ENCODE results near the gene SLC35A4.
"Not testable (repeated sequence)": the region's sequence is repeated elsewhere in the genome, so short reads cannot be mapped to it uniquely, and the experiment has no call there.

SLC35A4 gene

DNA sequence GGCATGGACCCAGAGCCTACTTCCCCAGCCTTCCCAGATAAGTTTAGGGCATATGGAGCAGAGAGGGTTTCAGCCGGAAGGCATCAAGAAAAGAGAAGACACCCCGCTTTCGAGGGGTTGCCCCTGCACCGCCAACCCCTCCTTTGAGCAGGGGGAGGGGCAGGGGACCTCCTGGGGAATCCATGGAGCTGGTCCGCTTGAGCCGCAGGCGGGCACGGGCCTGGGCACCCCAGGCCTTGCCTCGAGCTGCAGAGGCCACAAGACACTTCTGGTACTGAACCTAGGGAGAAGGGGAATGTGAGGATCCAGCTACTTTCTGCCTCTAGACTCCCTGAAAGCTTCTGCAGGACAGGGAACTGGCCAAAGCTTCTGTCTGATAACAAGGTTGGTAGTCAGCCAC is 6.1 kb upstream of the SLC35A4 start:
- DNase-seq = no peak

DNA sequence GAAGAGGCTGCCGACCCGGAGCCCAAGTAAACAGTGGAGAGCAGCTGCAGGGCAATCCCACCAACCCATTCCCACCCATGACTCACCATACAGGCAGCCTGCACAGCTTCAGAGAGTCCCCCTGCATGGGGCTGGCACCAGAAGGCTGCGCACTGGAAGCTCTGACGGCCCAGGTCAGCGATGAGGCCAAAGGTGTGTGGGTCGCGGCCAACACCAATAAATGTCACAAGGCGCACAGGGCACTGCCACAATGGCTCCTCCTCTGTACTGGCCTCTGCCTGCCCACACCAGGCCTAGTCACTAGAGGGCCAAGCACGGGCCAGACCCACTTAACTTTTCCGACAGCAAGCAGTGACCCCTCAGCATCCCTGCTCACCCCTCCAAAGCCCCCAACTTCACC is 4.4 kb upstream of the SLC35A4 start:
- DNase-seq = no peak

DNA sequence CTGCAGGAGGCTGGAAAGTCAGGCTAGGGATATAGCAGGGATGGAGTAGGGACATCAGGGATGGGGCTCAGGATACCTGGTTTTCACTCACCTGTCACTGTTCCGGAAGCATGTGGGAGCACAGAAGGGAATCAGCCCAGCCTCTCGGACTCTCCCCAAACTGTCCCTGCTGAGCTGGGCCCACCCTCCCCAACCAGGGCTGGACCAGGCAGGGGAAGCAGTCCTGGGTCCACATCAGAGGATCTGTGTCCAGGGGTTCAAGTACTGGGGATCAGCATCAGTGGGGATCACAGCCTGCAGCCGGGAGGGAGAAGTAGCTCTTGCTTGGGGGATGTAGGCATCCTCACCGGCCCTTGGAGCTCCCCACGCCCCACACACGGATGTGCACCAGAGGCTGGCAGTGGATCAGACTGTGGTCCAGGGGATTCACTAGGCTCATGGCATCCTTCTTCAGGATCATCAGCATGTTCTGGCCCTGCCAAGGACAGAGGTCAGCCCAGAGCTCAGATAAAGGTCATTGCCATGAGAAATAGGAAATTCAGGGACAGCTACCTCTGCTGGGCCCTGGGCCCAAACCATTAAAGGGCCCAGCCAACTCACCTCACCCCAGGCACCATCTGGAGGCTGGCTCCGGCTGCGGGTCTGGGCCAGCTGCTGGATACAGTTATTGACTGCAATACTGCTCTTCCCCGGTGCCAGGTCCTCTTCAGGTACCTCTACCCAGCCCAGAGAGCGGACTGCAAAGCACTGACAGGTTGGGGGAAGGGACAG is 2.7 kb upstream of the SLC35A4 start:
- DNase-seq = no peak

DNA sequence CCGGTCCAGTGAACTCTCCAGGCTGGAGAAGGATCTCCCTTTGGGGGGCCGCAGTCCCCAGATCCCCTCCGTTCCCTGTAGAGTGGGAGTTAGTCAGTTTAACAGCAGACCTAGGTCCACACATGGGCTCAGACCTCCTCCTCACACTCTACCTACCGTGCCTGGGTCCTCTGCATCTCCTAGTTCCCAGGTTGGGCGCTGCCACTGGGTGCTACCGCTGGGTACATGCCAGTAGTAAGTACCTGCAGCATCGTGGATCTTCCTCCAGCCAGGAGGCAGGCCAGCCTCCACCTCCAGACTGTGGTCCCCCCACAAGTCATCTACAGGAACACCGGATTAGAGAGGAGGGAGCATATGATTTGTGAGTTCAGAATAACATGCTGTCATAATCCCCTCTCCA is 1.0 kb upstream of the SLC35A4 start:
- no peak for DNase-seq

DNA sequence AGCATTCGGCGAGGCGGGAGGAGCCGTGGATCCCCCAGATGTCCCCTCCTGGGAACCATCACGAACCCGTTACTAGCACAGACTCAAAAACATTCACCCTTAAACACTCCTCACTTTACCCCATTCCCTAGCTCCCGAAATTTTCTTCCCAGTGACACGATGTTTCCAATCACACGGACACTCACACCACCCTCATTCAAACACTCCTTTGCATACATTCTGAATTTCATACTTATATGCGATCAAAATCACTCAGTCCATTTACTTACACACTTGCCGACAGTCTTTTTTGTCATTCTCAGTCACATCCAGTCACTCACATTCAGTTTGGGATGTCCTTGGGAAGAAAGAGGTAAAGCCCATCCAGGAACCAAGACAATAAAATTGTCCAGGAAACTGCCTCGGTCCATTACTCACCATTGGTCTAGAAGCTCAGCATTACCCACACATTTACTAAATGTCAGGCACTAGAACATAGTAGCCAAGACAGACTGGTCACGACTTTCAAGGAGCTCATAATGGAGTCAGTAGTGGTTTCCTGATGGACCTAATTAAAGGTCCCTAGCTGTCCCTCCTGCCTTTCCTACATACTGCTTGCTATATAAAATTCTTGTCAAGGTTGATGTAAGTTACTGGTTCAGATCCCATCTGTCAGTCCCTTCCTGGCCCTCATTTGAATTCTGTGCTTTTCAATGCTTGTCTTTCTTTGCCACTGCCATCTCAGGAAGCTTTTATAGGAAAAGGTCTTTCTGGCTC is 574 bp downstream of the SLC35A4 start:
- no peak for DNase-seq

DNA sequence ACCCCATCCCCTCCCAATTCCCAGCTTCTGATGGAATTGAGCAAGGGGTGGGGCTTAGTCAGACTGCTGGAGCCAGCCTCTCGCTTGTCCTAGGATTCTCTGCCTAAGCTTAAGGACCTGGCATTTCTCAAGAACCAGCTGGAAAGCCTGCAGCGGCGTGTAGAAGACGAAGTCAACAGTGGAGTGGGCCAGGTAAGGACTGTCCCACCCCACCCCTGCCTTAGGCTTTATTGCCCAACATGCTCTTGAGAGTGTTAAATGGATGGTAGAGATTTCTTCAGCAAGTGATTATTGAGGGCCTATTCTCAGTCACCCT is 1.1 kb downstream of the SLC35A4 start:
- DNase-seq = no peak

DNA sequence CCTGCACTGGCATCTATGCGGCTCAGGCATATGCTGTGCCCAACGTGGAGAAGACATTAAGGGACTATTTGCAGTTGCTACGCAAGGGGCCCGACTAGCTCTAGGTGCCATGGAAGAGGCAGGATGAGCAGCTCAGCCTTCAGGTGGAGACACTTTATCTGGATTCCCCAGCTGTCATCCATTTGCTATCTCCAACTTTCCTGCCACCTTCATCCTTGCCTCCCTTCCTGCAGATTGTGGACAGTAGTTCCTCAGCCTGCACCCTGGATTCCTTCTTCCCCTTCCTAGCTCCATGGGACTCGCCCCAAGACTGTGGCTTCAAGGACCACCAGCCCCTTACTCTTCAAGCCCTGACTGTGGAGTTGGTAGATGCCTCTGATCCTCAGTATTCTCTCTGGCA is 2.0 kb downstream of the SLC35A4 start:
- no peak for DNase-seq

DNA sequence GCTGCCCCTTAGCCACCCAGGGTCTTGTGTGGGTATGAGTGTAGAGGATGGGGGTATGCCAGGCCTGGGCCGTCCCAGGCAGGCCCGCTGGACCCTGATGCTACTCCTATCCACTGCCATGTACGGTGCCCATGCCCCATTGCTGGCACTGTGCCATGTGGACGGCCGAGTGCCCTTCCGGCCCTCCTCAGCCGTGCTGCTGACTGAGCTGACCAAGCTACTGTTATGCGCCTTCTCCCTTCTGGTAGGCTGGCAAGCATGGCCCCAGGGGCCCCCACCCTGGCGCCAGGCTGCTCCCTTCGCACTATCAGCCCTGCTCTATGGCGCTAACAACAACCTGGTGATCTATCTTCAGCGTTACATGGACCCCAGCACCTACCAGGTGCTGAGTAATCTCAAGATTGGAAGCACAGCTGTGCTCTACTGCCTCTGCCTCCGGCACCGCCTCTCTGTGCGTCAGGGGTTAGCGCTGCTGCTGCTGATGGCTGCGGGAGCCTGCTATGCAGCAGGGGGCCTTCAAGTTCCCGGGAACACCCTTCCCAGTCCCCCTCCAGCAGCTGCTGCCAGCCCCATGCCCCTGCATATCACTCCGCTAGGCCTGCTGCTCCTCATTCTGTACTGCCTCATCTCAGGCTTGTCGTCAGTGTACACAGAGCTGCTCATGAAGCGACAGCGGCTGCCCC is 2.6 kb downstream of the SLC35A4 start:
- no peak for DNase-seq

DNA sequence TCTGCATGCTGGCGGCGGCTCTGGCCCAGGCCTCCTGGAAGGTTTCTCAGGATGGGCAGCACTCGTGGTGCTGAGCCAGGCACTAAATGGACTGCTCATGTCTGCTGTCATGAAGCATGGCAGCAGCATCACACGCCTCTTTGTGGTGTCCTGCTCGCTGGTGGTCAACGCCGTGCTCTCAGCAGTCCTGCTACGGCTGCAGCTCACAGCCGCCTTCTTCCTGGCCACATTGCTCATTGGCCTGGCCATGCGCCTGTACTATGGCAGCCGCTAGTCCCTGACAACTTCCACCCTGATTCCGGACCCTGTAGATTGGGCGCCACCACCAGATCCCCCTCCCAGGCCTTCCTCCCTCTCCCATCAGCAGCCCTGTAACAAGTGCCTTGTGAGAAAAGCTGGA is 3.2 kb downstream of the SLC35A4 start:
- no peak for DNase-seq

DNA sequence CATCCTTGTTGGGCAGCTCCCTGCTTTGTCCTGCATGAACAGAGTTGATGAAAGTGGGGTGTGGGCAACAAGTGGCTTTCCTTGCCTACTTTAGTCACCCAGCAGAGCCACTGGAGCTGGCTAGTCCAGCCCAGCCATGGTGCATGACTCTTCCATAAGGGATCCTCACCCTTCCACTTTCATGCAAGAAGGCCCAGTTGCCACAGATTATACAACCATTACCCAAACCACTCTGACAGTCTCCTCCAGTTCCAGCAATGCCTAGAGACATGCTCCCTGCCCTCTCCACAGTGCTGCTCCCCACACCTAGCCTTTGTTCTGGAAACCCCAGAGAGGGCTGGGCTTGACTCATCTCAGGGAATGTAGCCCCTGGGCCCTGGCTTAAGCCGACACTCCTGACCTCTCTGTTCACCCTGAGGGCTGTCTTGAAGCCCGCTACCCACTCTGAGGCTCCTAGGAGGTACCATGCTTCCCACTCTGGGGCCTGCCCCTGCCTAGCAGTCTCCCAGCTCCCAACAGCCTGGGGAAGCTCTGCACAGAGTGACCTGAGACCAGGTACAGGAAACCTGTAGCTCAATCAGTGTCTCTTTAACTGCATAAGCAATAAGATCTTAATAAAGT is 3.9 kb downstream of the SLC35A4 start:
- no peak for DNase-seq

DNA sequence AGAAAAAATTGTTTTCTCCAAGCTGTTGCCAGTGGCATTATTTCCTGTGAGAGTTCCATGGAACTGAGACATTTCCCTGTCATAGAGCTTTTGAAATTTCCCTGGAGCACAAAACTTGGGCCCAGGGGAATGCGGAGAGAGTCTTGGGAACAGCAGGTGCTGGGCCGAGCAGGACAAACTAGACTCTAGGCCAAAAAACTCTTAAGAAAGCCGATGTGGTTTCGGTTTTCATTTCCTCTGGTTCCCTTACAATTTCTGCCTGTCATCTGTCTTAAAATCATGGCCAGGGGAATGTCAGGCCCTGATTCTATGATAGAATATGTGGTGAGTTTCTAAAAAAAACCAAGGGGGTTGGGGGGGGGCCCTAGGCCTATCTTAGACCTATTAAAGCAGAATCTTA is 4.6 kb downstream of the SLC35A4 start:
- DNase-seq = no peak

DNA sequence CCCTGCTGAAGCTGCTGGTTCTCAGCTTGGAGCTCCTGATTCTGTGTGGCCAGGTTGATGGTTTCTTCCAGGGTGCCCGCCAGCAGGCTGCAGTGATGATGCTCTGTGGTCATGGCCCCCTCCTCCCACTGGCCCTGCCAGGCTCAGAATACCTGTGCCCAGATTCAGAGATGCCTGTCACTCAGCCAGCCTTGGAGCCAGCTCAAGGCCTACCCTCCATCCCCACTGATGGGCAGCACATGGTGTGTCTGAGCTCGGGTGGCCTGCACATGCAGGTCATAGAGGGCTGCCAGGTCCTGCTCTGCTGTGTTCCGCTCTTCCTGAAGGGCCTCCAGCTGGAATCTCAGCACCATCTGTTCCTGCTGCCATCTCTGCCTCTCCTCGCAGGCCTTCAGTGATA is 5.4 kb downstream of the SLC35A4 start:
- DNase-seq = no peak

DNA sequence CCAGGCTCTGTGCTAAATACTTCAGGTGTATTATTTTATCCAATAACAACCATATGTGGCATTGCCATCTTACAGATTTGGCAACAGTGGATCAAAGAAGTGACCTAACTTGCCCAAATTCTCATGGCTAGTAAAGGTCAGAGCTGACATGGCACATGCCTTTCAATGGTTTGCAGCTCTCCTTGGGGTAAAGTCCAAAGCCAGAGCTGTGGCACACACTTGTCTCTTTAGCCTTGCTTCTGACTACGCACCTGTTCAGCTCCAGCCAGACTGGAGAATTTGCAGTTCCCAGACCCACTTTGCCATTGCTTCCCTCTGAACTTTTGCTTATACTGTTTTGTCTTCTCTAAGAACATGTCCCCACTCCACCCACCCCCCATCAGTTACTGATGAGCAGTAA is 5.9 kb downstream of the SLC35A4 start:
- DNase-seq = no peak

DNA sequence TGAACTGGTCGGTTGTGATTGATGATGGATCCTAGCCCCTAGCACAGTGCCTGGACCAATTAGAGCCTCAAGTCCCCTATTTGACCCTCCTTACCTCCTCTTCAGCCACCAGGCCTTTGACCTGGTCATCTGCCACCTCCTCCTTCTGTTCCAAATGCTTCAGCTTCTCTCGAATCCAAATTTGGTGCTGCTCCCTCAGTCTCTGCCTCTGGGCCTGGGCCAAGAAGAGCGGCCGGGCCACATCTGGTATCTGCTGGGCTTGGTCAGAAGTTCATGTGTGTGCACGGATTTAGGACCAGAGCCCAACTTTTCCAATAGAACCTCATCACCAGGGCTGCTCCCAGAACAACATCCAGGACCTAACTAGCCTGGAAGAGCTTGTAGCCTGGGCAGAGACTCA is 6.5 kb downstream of the SLC35A4 start:
- no peak for DNase-seq

DNA sequence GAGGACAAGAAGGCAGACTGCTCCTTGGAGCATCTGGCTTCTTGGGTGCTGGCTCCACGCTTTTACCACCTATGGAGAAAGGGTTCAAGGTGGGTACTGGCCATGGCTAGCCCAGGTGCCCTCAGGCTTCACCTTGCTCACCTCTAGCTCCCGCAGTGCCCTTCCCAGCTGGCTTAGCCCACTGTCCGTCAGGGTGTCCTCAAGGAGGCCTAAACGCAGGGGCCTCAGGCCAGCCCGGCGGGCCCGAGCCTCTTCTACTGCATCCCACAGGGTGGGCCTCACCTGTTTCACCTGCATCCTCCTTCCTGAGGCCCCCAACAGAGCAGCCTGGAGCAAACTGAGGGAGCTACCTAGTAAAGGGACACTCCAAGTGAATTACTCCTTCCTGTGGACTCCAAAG is 9.1 kb downstream of the SLC35A4 start:
- DNase-seq = no peak

DNA sequence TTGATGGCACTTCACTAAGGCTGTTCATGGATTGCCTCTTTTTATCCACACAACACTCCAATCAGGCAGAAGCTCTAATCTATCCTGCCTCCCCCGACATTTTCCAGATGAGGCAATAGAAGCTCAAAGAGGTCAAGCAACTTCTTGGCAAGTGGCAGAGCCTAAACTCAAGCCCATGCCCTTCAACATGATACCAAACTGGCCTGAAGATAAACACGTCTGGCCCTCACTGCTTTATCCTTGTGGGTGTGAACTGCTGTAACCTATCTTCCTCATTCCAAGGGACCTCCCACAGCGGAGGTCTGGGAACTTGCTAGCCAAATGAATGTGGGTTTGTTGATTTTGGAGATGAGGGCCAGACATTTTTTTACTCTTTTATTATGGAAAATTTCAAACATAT is 9.5 kb downstream of the SLC35A4 start:
- no peak for DNase-seq

DNA sequence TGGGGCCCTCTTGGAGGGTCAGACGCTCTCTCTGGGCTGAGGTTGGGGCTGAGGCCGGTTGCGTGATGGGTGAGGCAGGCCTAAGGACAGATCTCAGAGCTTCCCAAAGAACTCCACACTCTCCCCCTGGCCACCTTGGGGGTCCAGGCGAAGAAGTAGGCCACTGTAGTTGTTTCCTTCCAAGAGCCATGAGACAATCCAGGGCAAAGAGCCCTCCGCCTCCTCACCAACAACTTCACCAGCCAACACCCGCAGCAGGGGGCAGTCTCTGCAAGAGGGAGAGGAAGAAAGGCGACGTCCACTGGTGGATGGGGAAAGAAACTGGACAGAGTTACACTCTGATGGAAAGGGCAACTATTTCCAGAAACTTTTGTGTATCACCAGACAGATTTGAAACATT is 10.7 kb downstream of the SLC35A4 start:
- DNase-seq = no peak

DNA sequence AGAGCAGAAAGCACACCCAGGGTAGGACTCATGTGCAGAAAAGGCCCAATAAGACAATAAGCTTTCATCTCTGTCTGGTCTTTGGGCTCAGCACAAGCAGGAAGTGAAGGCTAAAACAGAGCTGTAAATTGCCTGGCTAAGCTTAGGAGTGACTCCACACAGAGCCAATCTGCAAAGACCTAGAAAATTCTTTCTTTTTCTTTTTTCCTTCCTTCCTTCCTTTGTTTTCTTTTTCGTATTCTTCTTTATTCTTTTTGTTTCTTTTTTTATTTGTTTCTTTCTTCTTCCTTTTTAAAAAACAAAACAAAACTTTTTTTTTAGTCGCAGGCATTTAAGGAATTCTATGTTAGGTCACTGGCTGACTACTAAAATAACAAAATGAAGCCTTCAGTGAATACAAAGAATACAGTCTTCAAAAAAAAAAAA is 12.2 kb downstream of the SLC35A4 start:
- no peak for DNase-seq

DNA sequence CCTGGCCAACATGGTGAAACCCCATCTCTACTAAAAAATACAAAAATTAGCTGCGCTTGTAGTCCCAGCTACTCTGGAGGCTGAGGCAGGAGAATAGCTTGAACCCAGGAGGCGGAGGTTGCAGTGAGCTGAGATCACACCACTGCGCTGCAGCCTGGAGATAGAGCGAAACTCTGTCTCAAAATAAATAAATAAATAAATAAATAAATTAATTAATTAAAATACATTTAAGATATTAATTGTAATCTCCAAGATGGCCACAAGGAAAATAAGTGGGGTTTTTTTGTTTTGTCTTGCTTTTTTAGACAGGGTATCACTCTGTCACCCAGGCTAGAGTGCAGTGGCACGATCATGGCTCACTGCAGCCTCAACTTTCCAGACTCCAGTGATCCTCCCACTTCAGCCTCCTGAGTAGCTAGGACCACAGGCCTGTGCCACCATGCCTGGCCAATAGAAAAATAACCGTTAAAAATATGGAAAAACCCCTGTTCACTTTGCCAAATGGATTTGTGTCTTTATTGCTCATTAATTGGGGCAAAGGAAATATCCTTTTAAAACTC is 14.6 kb downstream of the SLC35A4 start:
- not testable (repeated sequence) for DNase-seq

DNA sequence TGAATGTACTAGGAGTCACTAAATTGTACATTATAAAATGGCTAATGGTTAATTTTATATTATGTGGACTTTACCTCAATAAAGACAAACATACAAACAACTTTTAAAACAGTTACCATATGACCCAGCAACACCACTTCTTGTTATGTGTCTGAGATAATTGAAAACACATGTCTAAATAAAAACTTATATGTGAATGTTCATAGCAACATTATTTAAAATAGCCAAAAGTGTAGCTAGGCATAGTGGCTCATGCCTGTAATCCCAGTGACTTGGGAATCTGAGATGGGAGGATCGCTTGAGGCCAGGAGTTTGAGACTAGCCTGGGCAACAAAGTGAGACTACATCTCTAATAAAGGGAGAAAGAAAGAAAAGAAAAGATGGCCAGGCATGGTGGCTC is 22.9 kb downstream of the SLC35A4 start:
- DNase-seq = no peak

DNA sequence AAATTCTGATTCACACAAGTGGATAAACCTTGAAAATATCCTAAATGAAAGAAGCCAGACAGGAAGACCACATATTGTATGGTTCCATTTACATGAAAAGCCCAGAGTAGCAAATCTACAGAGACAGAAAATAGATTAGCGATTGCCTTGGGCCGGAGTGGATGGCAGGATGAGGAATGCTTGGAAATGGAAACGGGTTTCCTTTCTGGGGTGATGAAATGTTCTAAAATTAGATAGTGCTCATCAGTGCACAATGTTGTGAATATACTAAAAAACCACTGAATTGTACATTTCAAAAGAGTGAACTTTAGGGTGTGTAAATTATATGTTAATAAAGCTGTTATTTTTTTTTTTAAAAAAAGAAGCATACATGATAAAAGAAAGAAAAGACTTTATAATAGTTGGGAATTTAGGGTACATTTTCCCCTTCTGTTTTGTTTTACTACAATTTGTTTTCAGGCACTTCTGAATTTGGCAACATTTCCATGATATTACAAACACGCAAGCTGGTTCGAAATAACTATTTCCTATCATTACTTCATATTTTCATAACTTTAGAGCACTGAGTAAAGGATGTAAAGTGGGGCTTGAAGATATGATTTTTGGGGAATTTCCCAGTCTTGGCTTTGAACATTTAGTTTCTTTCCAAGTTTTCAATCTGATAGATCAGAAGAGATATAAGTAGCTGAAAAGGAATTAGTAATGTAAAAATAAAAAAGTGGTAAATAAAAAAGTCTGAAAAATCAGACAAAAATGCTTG is 23.9 kb downstream of the SLC35A4 start:
- DNase-seq = no peak

DNA sequence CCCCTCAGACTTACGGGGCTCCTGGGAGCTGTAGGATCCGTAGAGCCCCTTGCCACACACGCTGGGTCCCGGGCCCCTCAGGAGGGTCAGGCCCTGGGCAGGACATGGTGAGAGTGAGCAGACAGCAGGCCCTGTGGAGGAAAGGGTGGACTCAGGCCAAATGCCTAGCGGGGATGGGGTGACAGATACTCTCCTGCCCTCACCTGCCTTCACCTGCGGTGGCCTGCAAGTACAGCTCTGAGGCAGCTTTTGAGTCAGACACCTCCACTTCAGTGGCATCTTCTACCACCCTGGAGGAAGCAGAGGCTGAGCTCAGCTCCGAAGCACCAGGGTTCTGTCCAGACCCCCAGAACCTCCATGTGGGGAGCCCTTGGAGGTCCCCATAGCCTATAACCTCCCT is 26.2 kb downstream of the SLC35A4 start:
- no peak for DNase-seq

Data from NCI-H1436 (cell line).